Upper lobe of left lung (tissue), 4 donors: Measurements from ENCODE around the gene CACNA2D1.

ENCODE experiments used
- EP300 ChIP-seq, 4 donors: sonication (generic); formaldehyde crosslinking; IDR thresholded peaks; one replicate each; pipeline ENCODE4 v1.5.1; 2017; ENCODE audit warnings: antibody characterized with exemption in 4 of 4, control low read depth in 2 of 4
- POLR2A ChIP-seq, 4 donors: fragments of 450-650 bp; IDR thresholded peaks; one replicate each; pipeline ENCODE4 v1.5.1; 2016 to 2017; ENCODE audit warnings: antibody characterized with exemption in 4 of 4, mild to moderate bottlenecking in 2 of 4
- TF ChIP-seq, protein P1 (sequence below), 6 experiments: fragments of 450-650 bp in 4 of 6; fragments of 200-600 bp in 2 of 6; sonication (generic) in 2 of 6; IDR thresholded peaks; one replicate each; pipeline ENCODE4 v1.5.1; 2016 to 2019; ENCODE audit warnings: antibody characterized with exemption in 6 of 6

- TF ChIP-seq, protein P1, sequence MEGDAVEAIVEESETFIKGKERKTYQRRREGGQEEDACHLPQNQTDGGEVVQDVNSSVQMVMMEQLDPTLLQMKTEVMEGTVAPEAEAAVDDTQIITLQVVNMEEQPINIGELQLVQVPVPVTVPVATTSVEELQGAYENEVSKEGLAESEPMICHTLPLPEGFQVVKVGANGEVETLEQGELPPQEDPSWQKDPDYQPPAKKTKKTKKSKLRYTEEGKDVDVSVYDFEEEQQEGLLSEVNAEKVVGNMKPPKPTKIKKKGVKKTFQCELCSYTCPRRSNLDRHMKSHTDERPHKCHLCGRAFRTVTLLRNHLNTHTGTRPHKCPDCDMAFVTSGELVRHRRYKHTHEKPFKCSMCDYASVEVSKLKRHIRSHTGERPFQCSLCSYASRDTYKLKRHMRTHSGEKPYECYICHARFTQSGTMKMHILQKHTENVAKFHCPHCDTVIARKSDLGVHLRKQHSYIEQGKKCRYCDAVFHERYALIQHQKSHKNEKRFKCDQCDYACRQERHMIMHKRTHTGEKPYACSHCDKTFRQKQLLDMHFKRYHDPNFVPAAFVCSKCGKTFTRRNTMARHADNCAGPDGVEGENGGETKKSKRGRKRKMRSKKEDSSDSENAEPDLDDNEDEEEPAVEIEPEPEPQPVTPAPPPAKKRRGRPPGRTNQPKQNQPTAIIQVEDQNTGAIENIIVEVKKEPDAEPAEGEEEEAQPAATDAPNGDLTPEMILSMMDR (IDR thresholded peaks at IDR 0.05): no peak
- no peak for TF ChIP-seq POLR2A (IDR thresholded peaks at IDR 0.05)
- TF ChIP-seq EP300 (IDR thresholded peaks at IDR 0.05): no peak
These were observed 125.8 kb downstream of the CACNA2D1 start for GRCh38 chr7:82317760-82318159.
